C4-2B (cell line): ENCODE data around the gene NAGK.

Experiments
- CTCF ChIP-seq: fragments of 450-650 bp; conservative IDR thresholded peaks from 2 replicates; pipeline ENCODE4 v1.5.1; 2017; ENCODE audit warnings: mild to moderate bottlenecking
- ZFX ChIP-seq: fragments of 450-650 bp; IDR thresholded peaks from 2 replicates; pipeline ENCODE4 v1.6.1; 2017

GRCh38 chr2:71064754-71065621 lies 3.5 kb upstream of the NAGK start:
- TF ChIP-seq CTCF = no peak
- TF ChIP-seq ZFX = no peak
